H1 (cell line): Measurements from ENCODE around the gene ANO9. TPM values are rescaled to one million over a fixed set of nuclear protein-coding genes. Genes with fewer than 3 reads are reported as not detected.

Experiments used
- EZH2 ChIP-seq: fragments of 200-600 bp; sonication (generic); IDR thresholded peaks from 2 replicates; pipeline ENCODE4 v1.7.1; 2012; ENCODE audit warnings: low read depth, mild to moderate bottlenecking, moderate library complexity, low read length, inconsistent platforms; ENCODE audit not compliant: severe bottlenecking
- JUN ChIP-seq: IDR thresholded peaks from 2 replicates; pipeline ENCODE4 v1.6.1; 2011; ENCODE audit warnings: low read depth, mild to moderate bottlenecking, improper control_type of control experiment, low read length
- KDM4A ChIP-seq: IDR thresholded peaks from one replicate; pipeline ENCODE4 v1.7.1; 2012; ENCODE audit warnings: low read depth, mild to moderate bottlenecking, moderate library complexity, low read length, inconsistent platforms; ENCODE audit not compliant: severe bottlenecking
- RXRA ChIP-seq: IDR thresholded peaks from 2 replicates; pipeline ENCODE4 v1.6.1; 2011; ENCODE audit warnings: low read depth, mild to moderate bottlenecking, low read length, moderate library complexity; ENCODE audit not compliant: insufficient read depth
- SAP30 ChIP-seq: fragments of 300-600 bp; sonication (generic); IDR thresholded peaks from 2 replicates; pipeline ENCODE4 v1.7.1; 2012; ENCODE audit warnings: low read length, moderate library complexity, mild to moderate bottlenecking, inconsistent platforms; ENCODE audit not compliant: insufficient read depth, insufficient replicate concordance
- TAF1 ChIP-seq: IDR thresholded peaks from 2 replicates; pipeline ENCODE4 v1.6.1; 2011; ENCODE audit warnings: mild to moderate bottlenecking, low read depth, low read length
- TAF7 ChIP-seq: optimal IDR thresholded peaks from 2 replicates; pipeline ENCODE3; 2011; ENCODE audit warnings: low read depth, mild to moderate bottlenecking, inconsistent platforms, low read length, moderate library complexity, borderline replicate concordance
- ZNF274 ChIP-seq: IDR thresholded peaks from 2 replicates; pipeline ENCODE4 v1.7.0; 2012; ENCODE audit warnings: low read length, borderline replicate concordance; ENCODE audit errors: extremely low read depth
- polyA plus RNA-seq, 7 experiments: library from polyadenylated mRNA; depleted of rRNA in 3 of 7; stranded (reverse) in 5 of 7; unstranded in 2 of 7; fragments of >200 nt in 5 of 7; fragments of 200-250 nt in 2 of 7; gene quantifications; 1 replicate in 5 of 7; 2 replicates in 1 of 7; 4 replicates in 1 of 7; pipeline versions ENCODE4 v1.2.1 to v1.2.3, GENCODE V29; 2011 to 2013; ENCODE audit warnings: missing spikeins in 2 of 7, mixed read lengths in 2 of 7
- total RNA-seq: library from RNA; stranded (reverse); fragmentation: NEBNext Ultra II Directional; extraction: Animal tissue kit (Norgen Biotek cat#: 25700); gene quantifications from 2 replicates; pipeline ENCODE4 v1.2.1, GENCODE V29; 2021
- TF ChIP-seq, protein P1 (sequence below): fragments of 300-600 bp; sonication (generic); IDR thresholded peaks from 2 replicates; pipeline ENCODE4 v1.7.1; 2012; ENCODE audit warnings: low read length, moderate library complexity, mild to moderate bottlenecking, inconsistent platforms; ENCODE audit not compliant: insufficient replicate concordance

The ANO9 gene
- total and polyA plus RNA-seq, 2 of the 8 experiments (the other 6 are each of a cell fraction or from before 2014, with no cell fraction given), result 20.0 to 20.7 TPM

- TF ChIP-seq TAF1 (0 out of 2 replicates have a peak, but pooled peaks have one; percentile 18), TAF7 (no peak), EZH2 (no peak), JUN (no peak), RXRA (0 out of 2 replicates have a peak, but pooled peaks have one; percentile 19), SAP30 (no peak), ZNF274 (no peak), KDM4A (peak; percentile 26)
- TF ChIP-seq, protein P1, sequence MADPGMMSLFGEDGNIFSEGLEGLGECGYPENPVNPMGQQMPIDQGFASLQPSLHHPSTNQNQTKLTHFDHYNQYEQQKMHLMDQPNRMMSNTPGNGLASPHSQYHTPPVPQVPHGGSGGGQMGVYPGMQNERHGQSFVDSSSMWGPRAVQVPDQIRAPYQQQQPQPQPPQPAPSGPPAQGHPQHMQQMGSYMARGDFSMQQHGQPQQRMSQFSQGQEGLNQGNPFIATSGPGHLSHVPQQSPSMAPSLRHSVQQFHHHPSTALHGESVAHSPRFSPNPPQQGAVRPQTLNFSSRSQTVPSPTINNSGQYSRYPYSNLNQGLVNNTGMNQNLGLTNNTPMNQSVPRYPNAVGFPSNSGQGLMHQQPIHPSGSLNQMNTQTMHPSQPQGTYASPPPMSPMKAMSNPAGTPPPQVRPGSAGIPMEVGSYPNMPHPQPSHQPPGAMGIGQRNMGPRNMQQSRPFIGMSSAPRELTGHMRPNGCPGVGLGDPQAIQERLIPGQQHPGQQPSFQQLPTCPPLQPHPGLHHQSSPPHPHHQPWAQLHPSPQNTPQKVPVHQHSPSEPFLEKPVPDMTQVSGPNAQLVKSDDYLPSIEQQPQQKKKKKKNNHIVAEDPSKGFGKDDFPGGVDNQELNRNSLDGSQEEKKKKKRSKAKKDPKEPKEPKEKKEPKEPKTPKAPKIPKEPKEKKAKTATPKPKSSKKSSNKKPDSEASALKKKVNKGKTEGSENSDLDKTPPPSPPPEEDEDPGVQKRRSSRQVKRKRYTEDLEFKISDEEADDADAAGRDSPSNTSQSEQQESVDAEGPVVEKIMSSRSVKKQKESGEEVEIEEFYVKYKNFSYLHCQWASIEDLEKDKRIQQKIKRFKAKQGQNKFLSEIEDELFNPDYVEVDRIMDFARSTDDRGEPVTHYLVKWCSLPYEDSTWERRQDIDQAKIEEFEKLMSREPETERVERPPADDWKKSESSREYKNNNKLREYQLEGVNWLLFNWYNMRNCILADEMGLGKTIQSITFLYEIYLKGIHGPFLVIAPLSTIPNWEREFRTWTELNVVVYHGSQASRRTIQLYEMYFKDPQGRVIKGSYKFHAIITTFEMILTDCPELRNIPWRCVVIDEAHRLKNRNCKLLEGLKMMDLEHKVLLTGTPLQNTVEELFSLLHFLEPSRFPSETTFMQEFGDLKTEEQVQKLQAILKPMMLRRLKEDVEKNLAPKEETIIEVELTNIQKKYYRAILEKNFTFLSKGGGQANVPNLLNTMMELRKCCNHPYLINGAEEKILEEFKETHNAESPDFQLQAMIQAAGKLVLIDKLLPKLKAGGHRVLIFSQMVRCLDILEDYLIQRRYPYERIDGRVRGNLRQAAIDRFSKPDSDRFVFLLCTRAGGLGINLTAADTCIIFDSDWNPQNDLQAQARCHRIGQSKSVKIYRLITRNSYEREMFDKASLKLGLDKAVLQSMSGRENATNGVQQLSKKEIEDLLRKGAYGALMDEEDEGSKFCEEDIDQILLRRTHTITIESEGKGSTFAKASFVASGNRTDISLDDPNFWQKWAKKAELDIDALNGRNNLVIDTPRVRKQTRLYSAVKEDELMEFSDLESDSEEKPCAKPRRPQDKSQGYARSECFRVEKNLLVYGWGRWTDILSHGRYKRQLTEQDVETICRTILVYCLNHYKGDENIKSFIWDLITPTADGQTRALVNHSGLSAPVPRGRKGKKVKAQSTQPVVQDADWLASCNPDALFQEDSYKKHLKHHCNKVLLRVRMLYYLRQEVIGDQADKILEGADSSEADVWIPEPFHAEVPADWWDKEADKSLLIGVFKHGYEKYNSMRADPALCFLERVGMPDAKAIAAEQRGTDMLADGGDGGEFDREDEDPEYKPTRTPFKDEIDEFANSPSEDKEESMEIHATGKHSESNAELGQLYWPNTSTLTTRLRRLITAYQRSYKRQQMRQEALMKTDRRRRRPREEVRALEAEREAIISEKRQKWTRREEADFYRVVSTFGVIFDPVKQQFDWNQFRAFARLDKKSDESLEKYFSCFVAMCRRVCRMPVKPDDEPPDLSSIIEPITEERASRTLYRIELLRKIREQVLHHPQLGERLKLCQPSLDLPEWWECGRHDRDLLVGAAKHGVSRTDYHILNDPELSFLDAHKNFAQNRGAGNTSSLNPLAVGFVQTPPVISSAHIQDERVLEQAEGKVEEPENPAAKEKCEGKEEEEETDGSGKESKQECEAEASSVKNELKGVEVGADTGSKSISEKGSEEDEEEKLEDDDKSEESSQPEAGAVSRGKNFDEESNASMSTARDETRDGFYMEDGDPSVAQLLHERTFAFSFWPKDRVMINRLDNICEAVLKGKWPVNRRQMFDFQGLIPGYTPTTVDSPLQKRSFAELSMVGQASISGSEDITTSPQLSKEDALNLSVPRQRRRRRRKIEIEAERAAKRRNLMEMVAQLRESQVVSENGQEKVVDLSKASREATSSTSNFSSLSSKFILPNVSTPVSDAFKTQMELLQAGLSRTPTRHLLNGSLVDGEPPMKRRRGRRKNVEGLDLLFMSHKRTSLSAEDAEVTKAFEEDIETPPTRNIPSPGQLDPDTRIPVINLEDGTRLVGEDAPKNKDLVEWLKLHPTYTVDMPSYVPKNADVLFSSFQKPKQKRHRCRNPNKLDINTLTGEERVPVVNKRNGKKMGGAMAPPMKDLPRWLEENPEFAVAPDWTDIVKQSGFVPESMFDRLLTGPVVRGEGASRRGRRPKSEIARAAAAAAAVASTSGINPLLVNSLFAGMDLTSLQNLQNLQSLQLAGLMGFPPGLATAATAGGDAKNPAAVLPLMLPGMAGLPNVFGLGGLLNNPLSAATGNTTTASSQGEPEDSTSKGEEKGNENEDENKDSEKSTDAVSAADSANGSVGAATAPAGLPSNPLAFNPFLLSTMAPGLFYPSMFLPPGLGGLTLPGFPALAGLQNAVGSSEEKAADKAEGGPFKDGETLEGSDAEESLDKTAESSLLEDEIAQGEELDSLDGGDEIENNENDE, result no peak
Observed at GRCh38 chr11:406796-407650, 34.8 kb downstream of the ANO9 start (continued).
